GM12892 (cell line): ENCODE data around the gene RAD54L.

Source experiments
- POLR2A ChIP-seq: IDR thresholded peaks from 2 replicates; pipeline ENCODE4 v1.6.1; 2011; ENCODE audit warnings: low read depth, low read length, control low read depth
- POLR2AphosphoS5 ChIP-seq: IDR thresholded peaks from 2 replicates; pipeline ENCODE4 v1.6.1; 2011; ENCODE audit warnings: low read depth, low read length, control low read depth
- TAF1 ChIP-seq: IDR thresholded peaks from 2 replicates; pipeline ENCODE4 v1.6.1; 2011; ENCODE audit warnings: low read depth, mild to moderate bottlenecking, control low read depth, low read length, borderline replicate concordance

- TF ChIP-seq POLR2A (no peak), POLR2AphosphoS5 (no peak), TAF1 (no peak)
Measured at GRCh38 chr1:46309401-46310159, 62.0 kb downstream of the RAD54L start.
